M059J (cell line): Measurements from ENCODE around the gene SPOCD1. TPM values are rescaled to one million over a fixed set of nuclear protein-coding genes. Genes with fewer than 3 reads are reported as not detected.

Source experiments
- DNase-seq: peaks from one replicate; pipeline ENCODE4 v3.0.0-alpha.2; 2012; ENCODE audit warnings: low read depth
- total RNA-seq: library from RNA; depleted of rRNA; stranded (reverse); fragments of >200 nt; shearing (Covaris generic); gene quantifications from 2 replicates; pipeline ENCODE4 v1.2.3, GENCODE V29; 2014; rRNA removed

Gene SPOCD1
- total RNA-seq, result 33.0 and 52.0 TPM in 2 replicates

DNA sequence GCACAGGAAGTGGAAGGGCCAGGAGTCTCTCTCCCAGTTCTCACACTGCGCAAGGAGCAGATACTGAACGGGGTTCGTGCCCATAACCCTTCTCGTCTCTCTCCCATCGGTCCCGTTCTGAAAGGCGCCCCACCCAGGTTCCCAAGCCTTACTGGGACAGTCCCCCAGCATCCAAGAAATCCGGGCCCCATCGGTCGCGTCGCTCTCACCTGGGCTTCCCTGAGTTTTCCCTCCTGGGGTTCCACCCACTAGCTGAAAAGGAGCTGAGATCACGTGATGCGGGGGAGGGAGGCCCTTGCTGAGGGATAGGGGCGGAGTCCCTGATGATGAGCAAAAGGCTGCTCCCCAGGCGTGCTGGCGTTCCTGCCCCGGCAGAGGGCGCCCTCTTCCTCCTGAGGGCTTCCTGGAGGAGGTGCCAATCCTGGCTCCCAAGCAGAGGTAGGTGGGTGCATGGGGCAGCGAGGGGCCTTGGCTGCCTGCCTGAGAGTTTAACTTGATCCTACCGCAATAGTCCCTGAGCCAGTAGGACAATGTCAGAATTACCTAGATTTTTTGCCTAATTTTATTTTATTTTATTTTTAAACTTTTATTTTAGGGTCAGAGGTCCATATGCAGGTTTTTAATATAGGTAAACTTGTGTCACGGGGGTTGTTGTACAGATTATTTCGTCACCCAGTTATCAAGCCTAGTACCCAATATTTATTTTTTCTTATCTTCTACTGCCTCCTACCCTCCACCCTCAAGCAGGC lies at the start of gene SPOCD1:
Gene SPOCD1, minus strand, starts transcription at position 271 of the 749 bp plus-strand sequence. CDS start 689 bp downstream, outside the sequence.
- DNase-seq, result no peak

- no peak for DNase-seq
Measured at GRCh38 chr1:31862071-31862470, 46.2 kb upstream of the SPOCD1 start.

- no peak for DNase-seq
Measured at GRCh38 chr1:31861346-31861745, 45.5 kb upstream of the SPOCD1 start.

DNA sequence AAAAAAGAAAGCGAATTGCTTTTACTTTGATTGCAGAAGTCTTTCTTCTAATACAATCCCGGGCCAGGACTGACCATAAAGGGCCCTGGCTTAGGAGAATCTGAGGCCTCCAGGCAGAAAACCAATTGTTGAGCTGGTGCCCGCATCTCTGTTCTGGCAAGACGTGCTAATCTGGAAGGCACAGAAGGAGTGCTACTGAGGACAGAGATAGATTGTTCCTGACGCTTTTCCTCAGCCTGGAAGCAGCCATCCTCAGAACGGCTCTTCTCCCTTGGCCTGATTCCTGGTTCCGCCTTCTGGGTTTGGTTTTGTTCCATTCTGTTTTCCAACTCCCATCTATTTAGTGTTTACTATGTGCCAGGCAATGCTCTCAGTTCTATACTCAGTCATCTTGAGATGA lies 44.8 kb upstream of the SPOCD1 start:
- DNase-seq, result no peak

DNA sequence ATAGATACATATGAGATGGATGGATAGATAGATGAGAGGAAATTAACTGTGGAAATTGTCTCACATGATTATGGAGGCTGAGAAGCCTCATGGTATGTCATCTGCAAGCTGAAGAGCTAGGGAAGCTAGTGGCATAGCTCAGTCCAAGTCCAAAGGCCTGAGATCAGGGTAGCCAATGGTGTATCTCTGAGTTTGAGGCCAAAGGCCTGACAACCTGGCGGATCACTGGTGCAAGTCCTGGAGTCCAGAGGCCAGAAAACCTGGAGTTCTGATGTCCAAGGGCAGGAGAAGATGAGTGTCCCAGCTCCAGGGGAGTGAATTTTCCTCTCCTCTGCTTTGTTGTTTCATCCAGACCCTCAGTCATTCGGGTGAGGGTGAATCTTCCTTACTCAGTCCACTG lies 43.9 kb upstream of the SPOCD1 start:
- DNase-seq, result no peak

DNA sequence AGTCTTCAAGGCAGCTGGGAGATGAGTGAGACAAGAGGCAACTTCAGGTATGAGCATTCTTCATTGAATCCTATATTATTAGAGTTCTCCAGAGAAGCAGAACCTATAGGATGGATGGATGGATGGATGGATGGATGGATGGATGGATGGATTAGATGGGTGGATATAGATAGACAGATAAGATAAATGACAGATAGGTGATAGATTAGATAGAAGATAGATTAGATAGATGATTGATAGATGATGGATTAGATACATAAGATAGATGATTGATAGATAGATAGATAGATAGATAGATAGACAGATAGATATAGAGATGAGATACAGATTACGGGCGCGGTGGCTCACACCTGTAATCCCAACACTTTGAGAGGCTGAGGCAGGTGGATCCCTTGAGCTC lies 43.2 kb upstream of the SPOCD1 start:
- no peak for DNase-seq

DNA sequence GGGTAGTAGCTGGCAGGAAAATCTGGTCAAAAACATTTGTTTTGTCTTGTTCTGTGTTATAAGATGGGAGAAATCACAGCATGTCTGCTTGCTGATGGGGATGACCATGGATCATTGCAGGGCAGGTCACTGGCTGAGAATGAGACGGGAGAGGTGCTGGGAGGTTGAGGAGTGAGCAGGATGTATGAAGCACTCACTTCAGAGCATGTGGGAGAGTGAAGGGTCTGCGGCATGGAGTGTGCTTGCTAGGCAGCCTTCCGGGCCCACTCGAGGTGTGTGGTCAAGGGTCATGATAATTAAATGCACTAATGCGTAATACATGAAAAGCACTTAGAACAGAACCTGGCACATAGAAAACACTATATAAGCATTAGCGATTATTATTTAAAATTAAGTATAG lies 42.0 kb upstream of the SPOCD1 start:
- no peak for DNase-seq

- DNase-seq, result no peak
Measured at GRCh38 chr1:31856140-31856539, 40.3 kb upstream of the SPOCD1 start.

DNA sequence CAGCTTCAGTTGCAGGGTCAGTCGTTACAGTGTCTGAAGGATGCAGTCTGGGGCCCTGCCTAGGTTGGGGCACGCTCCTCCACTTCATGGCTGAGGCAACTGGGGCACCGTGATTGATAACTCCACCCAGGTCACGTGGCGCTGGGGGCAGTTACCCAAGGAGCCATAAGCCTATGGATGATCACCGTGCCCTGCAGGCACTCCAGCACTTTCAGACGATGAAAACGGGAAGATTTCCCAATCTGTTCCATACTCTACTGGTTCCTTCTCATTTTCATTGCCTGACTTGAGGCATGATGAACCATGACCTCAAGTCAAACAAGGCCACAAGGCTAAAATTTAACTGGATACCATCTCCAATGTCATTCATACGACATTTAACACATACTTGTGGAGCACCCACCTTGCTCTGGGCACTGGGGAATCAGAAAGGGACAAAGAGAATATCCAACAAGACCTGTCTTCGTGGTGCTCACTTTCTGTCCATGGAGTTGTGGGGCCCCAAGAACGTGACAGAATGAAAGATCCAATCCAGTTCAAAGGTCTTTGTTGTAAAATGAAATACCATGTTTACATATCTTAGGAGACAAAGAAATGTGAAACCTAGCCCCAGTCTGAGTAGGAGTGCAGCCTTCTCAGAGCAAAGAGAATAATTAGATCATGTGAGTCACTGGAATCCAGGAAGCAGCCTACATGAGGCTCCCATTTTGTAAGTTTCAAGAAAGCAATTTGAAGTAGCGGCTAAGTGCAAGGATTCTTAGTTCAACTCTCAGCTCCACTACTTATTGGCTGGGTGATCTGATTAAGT lies 39.4 kb upstream of the SPOCD1 start:
- DNase-seq, result peak; percentile 67

GRCh38 chr1:31849653-31850052 lies 33.8 kb upstream of the SPOCD1 start:
- no peak for DNase-seq

DNA sequence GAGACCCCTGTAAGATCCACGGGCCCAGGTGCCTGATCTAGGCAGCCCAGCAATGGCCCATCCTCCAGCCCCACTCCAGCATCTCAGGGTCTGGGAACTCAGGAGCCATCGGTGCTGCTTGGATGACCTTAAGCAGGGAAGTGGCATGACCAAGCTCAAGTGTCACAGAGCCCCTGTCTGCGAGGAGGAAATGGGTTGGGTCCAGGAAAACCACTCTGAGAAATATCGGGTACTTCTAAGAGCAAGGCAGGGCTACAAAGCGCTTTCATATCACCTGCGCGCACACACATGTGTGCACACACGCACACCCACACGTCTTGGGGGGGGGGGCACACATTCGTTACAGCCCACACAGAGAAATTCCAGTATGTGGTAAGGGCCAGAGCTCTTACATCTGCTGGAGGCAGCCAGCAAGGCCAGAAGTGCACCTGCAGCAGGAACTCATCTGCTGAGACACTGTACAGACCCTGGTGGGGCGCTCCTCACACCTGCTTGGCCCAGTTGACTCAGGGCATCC lies 32.6 kb upstream of the SPOCD1 start:
- no peak for DNase-seq

GRCh38 chr1:31846484-31846883 lies 30.7 kb upstream of the SPOCD1 start:
- no peak for DNase-seq

DNA sequence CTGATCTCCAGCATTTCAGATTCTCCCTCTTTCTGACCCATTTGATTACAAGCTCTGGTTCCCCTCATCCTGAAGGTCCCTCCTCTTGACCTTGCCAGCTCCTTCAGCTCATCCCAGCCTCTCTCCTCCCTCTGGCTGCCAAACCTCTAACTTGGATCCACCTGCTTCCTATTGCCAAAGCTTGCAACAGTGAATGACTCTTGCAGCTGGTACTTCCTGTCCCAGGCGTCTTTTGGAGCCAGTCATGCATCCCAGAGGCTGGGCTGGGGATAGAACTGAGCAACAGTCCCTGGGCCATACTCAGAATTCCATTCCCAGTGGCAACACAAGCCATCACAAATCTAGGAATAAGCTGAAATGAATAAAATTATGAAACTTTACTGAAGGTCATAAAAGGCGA lies 27.7 kb upstream of the SPOCD1 start:
- peak; percentile 70 for DNase-seq

DNA sequence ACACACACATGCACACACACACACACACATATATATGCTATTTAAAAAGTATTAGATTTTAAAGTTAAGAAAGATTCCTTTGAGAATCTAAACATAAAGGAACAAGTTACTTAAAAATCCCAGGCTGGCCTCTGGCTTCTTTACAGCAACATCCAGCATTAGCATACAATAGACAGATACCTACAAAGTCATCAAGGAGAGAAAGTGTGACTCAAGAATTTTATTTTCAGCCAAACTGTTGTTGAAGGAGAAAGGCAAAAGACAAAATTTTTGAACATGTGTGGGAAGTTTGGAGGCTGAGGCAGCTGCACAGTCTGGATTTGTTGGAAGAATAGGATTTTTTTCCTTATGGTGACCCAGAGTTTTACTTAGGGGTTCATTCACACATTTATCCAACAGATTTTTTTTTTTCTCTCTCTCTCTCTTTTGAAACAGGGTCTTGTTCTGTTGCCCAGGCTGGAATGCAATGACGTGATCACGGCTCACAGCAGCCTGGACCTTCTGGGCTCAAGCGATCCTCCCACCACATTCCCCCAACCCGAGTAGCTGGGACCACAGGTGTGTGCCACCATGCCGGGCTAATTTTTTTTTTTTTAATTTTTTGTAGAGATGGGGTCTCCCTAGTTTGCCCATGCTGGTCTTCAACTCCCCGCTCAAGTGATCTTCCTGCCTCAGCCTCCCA lies 24.0 kb upstream of the SPOCD1 start:
- DNase-seq, result no peak

GRCh38 chr1:31837451-31838158 lies 21.8 kb upstream of the SPOCD1 start:
- DNase-seq, result no peak

DNA sequence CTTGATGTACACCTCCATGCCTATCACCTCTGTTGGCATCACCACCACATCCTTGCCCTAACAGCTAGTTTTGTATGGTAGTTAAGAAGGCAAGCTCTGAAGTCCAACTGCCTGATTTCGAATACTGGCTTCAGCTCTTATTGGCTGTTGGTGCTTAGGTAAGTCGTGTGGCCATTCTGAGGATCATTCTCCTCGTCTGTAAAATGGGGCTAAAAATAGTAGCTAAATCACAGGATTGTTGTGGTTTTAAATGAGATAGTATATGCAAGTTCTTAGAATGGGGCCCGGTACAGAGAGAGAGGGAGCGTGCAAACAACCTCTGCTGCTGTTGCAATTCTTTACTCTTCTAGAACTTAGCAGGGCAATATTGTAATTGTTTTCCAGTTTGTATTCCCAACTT lies 20.8 kb upstream of the SPOCD1 start:
- DNase-seq, result no peak

- no peak for DNase-seq
Measured at GRCh38 chr1:31835415-31835814, 19.6 kb upstream of the SPOCD1 start.

GRCh38 chr1:31834501-31834900 lies 18.7 kb upstream of the SPOCD1 start:
- DNase-seq, result no peak

DNA sequence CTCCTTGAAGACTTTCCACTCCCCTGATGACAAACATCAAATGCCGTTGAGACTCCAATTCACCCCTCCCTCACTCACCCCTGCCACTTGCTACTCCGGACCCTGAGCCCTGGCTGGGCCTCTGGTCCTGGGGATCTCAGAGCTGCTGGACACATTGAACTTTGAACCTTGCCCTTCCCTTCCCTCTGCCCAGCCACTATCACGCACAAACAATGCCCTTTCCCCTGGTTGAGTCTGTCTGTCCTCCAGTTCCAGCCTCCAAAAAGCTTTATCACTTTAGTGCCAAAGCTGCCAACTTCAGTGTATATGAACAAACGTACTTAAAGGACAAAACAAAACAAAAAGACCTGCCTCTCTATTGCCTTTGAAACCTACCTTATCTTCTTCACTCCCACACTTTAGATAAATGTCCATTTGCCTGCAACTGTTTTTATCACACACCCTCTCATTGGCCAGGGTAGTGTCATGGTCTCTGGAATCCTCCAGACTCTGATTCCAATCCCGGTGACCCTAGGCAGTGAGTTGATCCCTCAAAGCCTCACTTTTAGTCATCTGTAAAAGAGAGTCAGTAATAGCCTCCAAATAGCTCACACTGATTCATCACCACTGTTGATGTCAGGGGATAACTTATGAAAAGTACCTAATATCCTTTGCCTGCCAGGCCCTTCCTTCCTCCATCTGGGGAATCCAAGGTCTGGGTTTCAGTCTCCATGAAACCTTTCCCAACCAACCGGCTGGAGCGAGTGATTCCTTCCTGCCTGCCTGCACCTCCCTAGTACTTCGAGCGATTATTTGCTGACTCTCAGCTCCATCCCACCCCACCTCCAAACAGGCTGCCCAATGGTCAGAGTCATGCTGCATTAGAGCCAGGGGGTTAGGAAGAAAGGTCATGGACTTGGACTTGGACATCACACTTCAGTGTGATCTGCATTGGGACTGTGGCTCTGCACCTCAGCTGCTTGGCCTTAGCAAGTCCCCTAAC lies 15.9 kb upstream of the SPOCD1 start:
- peak; percentile 56 for DNase-seq

- no peak for DNase-seq
Measured at GRCh38 chr1:31830511-31830910, 14.7 kb upstream of the SPOCD1 start.
